ENCODE data around the gene C1orf159.

GRCh38 chr1:1049318-1050165, 66.3 kb downstream of the C1orf159 start:
- TF ChIP-seq CTCF (IDR thresholded peaks at IDR 0.05; ENCODE audit: low read depth, low read length) (no peak), MAX (IDR thresholded peaks at IDR 0.05; ENCODE audit: low read depth, low read length) (no peak), POLR2A (IDR thresholded peaks at IDR 0.05; ENCODE audit: extremely low read depth, insufficient read length) (no peak), MYC (IDR thresholded peaks at IDR 0.05; ENCODE audit: low read depth, low read length) (no peak)
